Measurements from ENCODE around the gene TPRG1L. TPM values are rescaled to one million over a fixed set of nuclear protein-coding genes. Genes with fewer than 3 reads are reported as not detected.
A peak's percentile ranks its signal among the peaks of the same experiment; 100 is the strongest.
"Not testable (repeated sequence)": the region's sequence is repeated elsewhere in the genome, so short reads cannot be mapped to it uniquely, and the experiment has no call there.

Gene TPRG1L
- total RNA-seq, 4 donors from 2014 or later: 33.9 to 45.1 (median 40.0) TPM

GRCh38 chr1:3578433-3578805 lies 46.4 kb upstream of the TPRG1L start:
- intact Hi-C loops (cut with DNase I): no loop called here
- Histone ChIP-seq H3K4me3 (replicated peaks in 1 of 3) (no peak overlapping the region), H3K27me3 (no peaks in the 10 kb centered on the region), H3K27ac (no peak overlapping the region), H3K36me3 (no peaks in the 10 kb centered on the region), H3K9me3 (no peaks in the 10 kb centered on the region), H3K4me1 (peaks cover 0 to 9% of the 10 kb centered on the region in 2 donors)
- DNase-seq: no peak
- 44% methylated on average over 4 of the region's 8 CpGs; no CpG with 5 or more reads in 1 of the 2 donors for WGBS, 2 donors
- no peak for TF ChIP-seq CTCF (IDR thresholded peaks at IDR 0.05)
- TF ChIP-seq POLR2A (IDR thresholded peaks at IDR 0.05): no peak

- DNase-seq: no peak
- no peak overlapping the region for H3K27ac ChIP-seq
- no peaks in the 10 kb centered on the region for H3K27me3 ChIP-seq
- intact Hi-C loops (cut with DNase I): no loop called here
- peaks cover 0 to 9% of the 10 kb centered on the region in 2 donors for H3K4me1 ChIP-seq
- TF ChIP-seq CTCF (IDR thresholded peaks at IDR 0.05): no peak
- TF ChIP-seq POLR2A (IDR thresholded peaks at IDR 0.05): no peak
- H3K4me3 ChIP-seq (replicated peaks in 1 of 3): no peak overlapping the region
- no peaks in the 10 kb centered on the region for H3K9me3 ChIP-seq
- H3K36me3 ChIP-seq: no peaks in the 10 kb centered on the region
- WGBS, 2 donors: 83 to 91% methylated on average over 18 to 19 of the region's 19 CpGs
Observed at GRCh38 chr1:3578906-3579305, 45.9 kb upstream of the TPRG1L start.

GRCh38 chr1:3579626-3580025 lies 45.2 kb upstream of the TPRG1L start:
- peaks cover 0 to 9% of the 10 kb centered on the region in 2 donors for H3K4me1 ChIP-seq
- TF ChIP-seq POLR2A (IDR thresholded peaks at IDR 0.05) (no peak), CTCF (IDR thresholded peaks at IDR 0.05) (no peak)
- H3K27me3 ChIP-seq: no peaks in the 10 kb centered on the region
- no peak for DNase-seq
- no peaks in the 10 kb centered on the region for H3K36me3 ChIP-seq
- H3K27ac ChIP-seq: no peak overlapping the region
- intact Hi-C loops (cut with DNase I): no loop called here
- H3K9me3 ChIP-seq: no peaks in the 10 kb centered on the region
- no peak overlapping the region for H3K4me3 ChIP-seq (replicated peaks in 1 of 3)
- WGBS, 2 donors: 90 to 93% methylated on average over 6 to 13 of the region's 16 CpGs

GRCh38 chr1:3580231-3580630 lies 44.6 kb upstream of the TPRG1L start:
- intact Hi-C loops (cut with DNase I): no loop called here
- H3K9me3 ChIP-seq: no peaks in the 10 kb centered on the region
- H3K36me3 ChIP-seq: no peaks in the 10 kb centered on the region
- H3K4me1 ChIP-seq: peaks cover 0 to 9% of the 10 kb centered on the region in 2 donors
- WGBS, 2 donors: 81 to 86% methylated on average over 7 to 9 of the region's 9 CpGs
- no peak overlapping the region for H3K27ac ChIP-seq
- DNase-seq: no peak
- no peak overlapping the region for H3K4me3 ChIP-seq (replicated peaks in 1 of 3)
- TF ChIP-seq CTCF (IDR thresholded peaks at IDR 0.05) (no peak), POLR2A (IDR thresholded peaks at IDR 0.05) (no peak)
- H3K27me3 ChIP-seq: no peaks in the 10 kb centered on the region

DNA sequence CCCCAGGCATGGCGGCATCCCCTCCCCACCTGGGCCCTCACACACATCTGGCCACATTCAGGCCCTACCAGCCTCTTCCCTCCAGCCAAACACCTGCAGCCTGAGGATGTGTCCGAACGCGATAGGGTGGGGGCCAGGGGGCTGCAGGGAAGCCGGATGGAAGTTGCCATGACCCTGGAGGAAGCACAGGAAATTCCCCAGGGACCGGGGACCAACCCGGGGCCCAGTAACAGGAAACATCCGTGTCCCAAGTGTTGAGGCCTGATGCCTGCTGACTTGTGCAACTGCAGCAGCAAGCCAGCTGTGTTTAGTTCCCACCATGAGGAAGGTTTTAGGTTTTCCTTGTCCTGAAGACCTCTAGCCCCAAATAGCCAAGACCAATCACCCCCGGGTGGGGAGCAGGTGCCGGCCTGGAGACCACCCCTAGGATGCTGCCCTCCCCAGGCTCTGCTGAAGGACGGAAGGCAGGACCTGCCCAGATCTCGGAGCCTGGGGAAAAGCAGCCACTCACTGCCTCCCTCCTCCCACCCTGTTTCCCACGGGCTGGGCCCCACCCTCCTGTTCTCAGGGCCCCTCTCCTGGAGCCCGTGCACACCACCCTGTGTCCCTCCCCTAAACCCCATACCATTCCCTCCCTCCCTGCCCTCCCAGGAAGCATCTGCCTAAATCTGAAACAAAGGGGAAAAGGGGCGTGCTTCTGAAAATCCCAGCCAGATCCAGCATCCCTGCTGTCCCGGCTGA lies 43.3 kb upstream of the TPRG1L start:
- no peaks in the 10 kb centered on the region for H3K27me3 ChIP-seq
- H3K9me3 ChIP-seq: no peaks in the 10 kb centered on the region
- WGBS, 2 donors: 70 to 73% methylated on average over 13 to 15 of the region's 16 CpGs
- intact Hi-C loops (cut with DNase I): no loop called here
- no peak overlapping the region for H3K4me3 ChIP-seq (replicated peaks in 1 of 3)
- H3K36me3 ChIP-seq: no peaks in the 10 kb centered on the region
- no peak for TF ChIP-seq POLR2A (IDR thresholded peaks at IDR 0.05)
- no peak for TF ChIP-seq CTCF (IDR thresholded peaks at IDR 0.05)
- peak in 1 of 2 donors; percentile 25 for DNase-seq
- peaks cover 0 to 9% of the 10 kb centered on the region in 2 donors for H3K4me1 ChIP-seq
- no peak overlapping the region for H3K27ac ChIP-seq

- DNase-seq: peak; percentile 58 to 60
- H3K27me3 ChIP-seq; H3K9me3 ChIP-seq; H3K27ac ChIP-seq; H3K4me1 ChIP-seq; intact Hi-C loops (cut with DNase I); H3K4me3 ChIP-seq (replicated peaks in 1 of 3); H3K36me3 ChIP-seq: not testable (repeated sequence)
- 60% methylated on average over 3 of the region's 21 CpGs; no CpG with 5 or more reads in 1 of the 2 donors for WGBS, 2 donors
Observed at GRCh38 chr1:3583751-3584150, 41.1 kb upstream of the TPRG1L start.
